BLaER1 treated with 17β-estradiol and CSF1 and Interleukin-3, amounts not matched to agents 10 nM and 100 nM (cell line): ENCODE results near the gene PPP4R2.

Source experiments
- H3K27ac ChIP-seq, 11 experiments: shearing (Covaris generic); formaldehyde crosslinking; 2 replicates each; pipeline ENCODE4 v1.8.1; 2022
- H3K27me3 ChIP-seq, 11 experiments: shearing (Covaris generic); formaldehyde crosslinking; 2 replicates each; pipeline ENCODE4 v1.8.1; 2022
- H3K36me3 ChIP-seq, 11 experiments: shearing (Covaris generic); formaldehyde crosslinking; 2 replicates each; pipeline ENCODE4 v1.8.1; 2022
- H3K4me1 ChIP-seq, 10 experiments: shearing (Covaris generic); formaldehyde crosslinking; 2 replicates each; pipeline ENCODE4 v1.8.1; 2022
- H3K4me2 ChIP-seq, 11 experiments: shearing (Covaris generic); formaldehyde crosslinking; 2 replicates each; pipeline ENCODE4 v1.8.1; 2022
- H3K4me3 ChIP-seq, 10 experiments: shearing (Covaris generic); formaldehyde crosslinking; 2 replicates each; pipeline ENCODE4 v1.8.1; 2022
- H3K9ac ChIP-seq, 11 experiments: shearing (Covaris generic); formaldehyde crosslinking; 2 replicates each; pipeline ENCODE4 v1.8.1; 2022
- H3K9me3 ChIP-seq, 11 experiments: shearing (Covaris generic); formaldehyde crosslinking; replicated peaks in 1 of 11; 2 replicates each; pipeline ENCODE4 v1.8.1; 2022
- H4K20me1 ChIP-seq, 11 experiments: shearing (Covaris generic); formaldehyde crosslinking; 2 replicates each; pipeline ENCODE4 v1.8.1; 2022
- Cebpa-rat ChIP-seq, 11 experiments: shearing (Covaris generic); IDR thresholded peaks; 2 replicates each; pipeline ENCODE4 v1.8.1; 2022

The PPP4R2 gene

GRCh38 chr3:73026111-73026759 lies 29.6 kb downstream of the PPP4R2 start:
- no peak for TF ChIP-seq Cebpa-rat (IDR thresholded peaks at IDR 0.05)
- no peaks in the 10 kb centered on the region for H3K27me3 ChIP-seq
- peaks cover 92 to 100% (median 98%) of the 10 kb centered on the region in 11 experiments; a peak in 20 of 22 replicates for H4K20me1 ChIP-seq
- no peak overlapping the region for H3K27ac ChIP-seq
- H3K4me2 ChIP-seq, result no peak overlapping the region
- H3K9me3 ChIP-seq, result peaks cover 0 to 22% (median 8%) of the 10 kb centered on the region in 11 experiments; a peak in 8 of 22 replicates
- peaks cover 22 to 89% (median 64%) of the 10 kb centered on the region in 11 experiments for H3K36me3 ChIP-seq
- no peak overlapping the region for H3K9ac ChIP-seq
- peaks cover 0 to 26% (median 0%) of the 10 kb centered on the region in 10 experiments; a peak in 3 of 20 replicates for H3K4me1 ChIP-seq
- H3K4me3 ChIP-seq, result no peak overlapping the region

- Histone ChIP-seq H3K27me3 (no peaks in the 10 kb centered on the region), H3K4me2 (no peak overlapping the region), H3K27ac (no peak overlapping the region), H3K4me1 (peaks cover 0 to 31% (median 0%) of the 10 kb centered on the region in 10 experiments; a peak in 3 of 20 replicates), H4K20me1 (peaks cover 92 to 100% (median 98%) of the 10 kb centered on the region in 11 experiments; a peak in 20 of 22 replicates), H3K36me3 (peaks cover 22 to 89% (median 62%) of the 10 kb centered on the region in 11 experiments), H3K4me3 (no peak overlapping the region), H3K9me3 (peaks cover 0 to 22% (median 8%) of the 10 kb centered on the region in 11 experiments; a peak in 8 of 22 replicates), H3K9ac (no peak overlapping the region)
- no peak for TF ChIP-seq Cebpa-rat (IDR thresholded peaks at IDR 0.05)
These were observed 30.1 kb downstream of the PPP4R2 start for GRCh38 chr3:73026760-73027113.

GRCh38 chr3:73028803-73029202 lies 32.2 kb downstream of the PPP4R2 start:
- no peaks in the 10 kb centered on the region for H3K27me3 ChIP-seq
- peaks cover 93 to 100% (median 98%) of the 10 kb centered on the region in 11 experiments; a peak in 20 of 22 replicates for H4K20me1 ChIP-seq
- H3K4me3 ChIP-seq, result no peak overlapping the region
- H3K9me3 ChIP-seq, result peaks cover 0 to 22% (median 8%) of the 10 kb centered on the region in 11 experiments; a peak in 8 of 22 replicates
- TF ChIP-seq Cebpa-rat (IDR thresholded peaks at IDR 0.05), result no peak
- peaks cover 17 to 92% (median 62%) of the 10 kb centered on the region in 11 experiments for H3K36me3 ChIP-seq
- peaks cover 0 to 37% (median 0%) of the 10 kb centered on the region in 10 experiments; a peak in 5 of 20 replicates for H3K4me1 ChIP-seq
- H3K9ac ChIP-seq, result no peak overlapping the region
- H3K27ac ChIP-seq, result no peak overlapping the region
- no peak overlapping the region for H3K4me2 ChIP-seq

- H3K9me3 ChIP-seq, result peaks cover 0 to 22% (median 8%) of the 10 kb centered on the region in 11 experiments; a peak in 8 of 22 replicates
- peaks cover 17 to 96% (median 66%) of the 10 kb centered on the region in 11 experiments for H3K36me3 ChIP-seq
- H3K27ac ChIP-seq, result no peak overlapping the region
- no peak overlapping the region for H3K4me2 ChIP-seq
- H3K9ac ChIP-seq, result no peak overlapping the region
- H4K20me1 ChIP-seq, result peaks cover 98 to 100% (median 100%) of the 10 kb centered on the region in 11 experiments; a peak in 20 of 22 replicates
- no peak for TF ChIP-seq Cebpa-rat (IDR thresholded peaks at IDR 0.05)
- no peaks in the 10 kb centered on the region for H3K27me3 ChIP-seq
- H3K4me3 ChIP-seq, result no peak overlapping the region
- H3K4me1 ChIP-seq, result peaks cover 0 to 39% (median 0%) of the 10 kb centered on the region in 10 experiments; a peak in 6 of 20 replicates
These were observed 32.7 kb downstream of the PPP4R2 start for GRCh38 chr3:73029321-73029796.

- no peak overlapping the region for H3K4me3 ChIP-seq
- no peaks in the 10 kb centered on the region for H3K27me3 ChIP-seq
- no peak overlapping the region for H3K27ac ChIP-seq
- peaks cover 98 to 100% (median 100%) of the 10 kb centered on the region in 11 experiments; a peak in 20 of 22 replicates for H4K20me1 ChIP-seq
- no peak for TF ChIP-seq Cebpa-rat (IDR thresholded peaks at IDR 0.05)
- H3K36me3 ChIP-seq, result peaks cover 17 to 91% (median 69%) of the 10 kb centered on the region in 11 experiments
- peaks cover 0 to 39% (median under 1%) of the 10 kb centered on the region in 10 experiments; a peak in 7 of 20 replicates for H3K4me1 ChIP-seq
- H3K9me3 ChIP-seq, result peaks cover 0 to 22% (median 8%) of the 10 kb centered on the region in 11 experiments; a peak in 8 of 22 replicates
- no peak overlapping the region for H3K9ac ChIP-seq
- H3K4me2 ChIP-seq, result no peak overlapping the region
These were observed 33.5 kb downstream of the PPP4R2 start for GRCh38 chr3:73030073-73030597.

GRCh38 chr3:73031573-73032103 lies 35.0 kb downstream of the PPP4R2 start:
- Histone ChIP-seq H3K4me2 (no peak overlapping the region), H4K20me1 (peaks cover 97 to 100% (median 100%) of the 10 kb centered on the region in 11 experiments; a peak in 20 of 22 replicates), H3K27me3 (no peaks in the 10 kb centered on the region), H3K9ac (no peak overlapping the region), H3K27ac (no peak overlapping the region), H3K36me3 (peaks cover 17 to 85% (median 72%) of the 10 kb centered on the region in 11 experiments), H3K4me3 (no peak overlapping the region), H3K4me1 (peaks cover 0 to 43% (median 2%) of the 10 kb centered on the region in 10 experiments; a peak in 7 of 20 replicates), H3K9me3 (peaks cover 0 to 21% (median 8%) of the 10 kb centered on the region in 11 experiments; a peak in 8 of 22 replicates)
- TF ChIP-seq Cebpa-rat (IDR thresholded peaks at IDR 0.05), result no peak

GRCh38 chr3:73036694-73037591 lies 40.3 kb downstream of the PPP4R2 start:
- Histone ChIP-seq H3K4me2 (peak overlapping the region in 1 of 11 experiments; percentile 8; a peak in 1 of 22 replicates), H3K9me3 (no peaks in the 10 kb centered on the region), H3K36me3 (peaks cover 0 to 60% (median 40%) of the 10 kb centered on the region in 11 experiments; a peak in 17 of 22 replicates), H3K4me1 (peaks cover 0 to 54% (median 9%) of the 10 kb centered on the region in 10 experiments; a peak in 8 of 20 replicates), H3K4me3 (no peak overlapping the region), H4K20me1 (peaks cover 94 to 100% (median 100%) of the 10 kb centered on the region in 11 experiments; a peak in 20 of 22 replicates), H3K27ac (no peak overlapping the region), H3K9ac (no peak overlapping the region), H3K27me3 (no peaks in the 10 kb centered on the region)
- TF ChIP-seq Cebpa-rat (IDR thresholded peaks at IDR 0.05), result no peak

- no peak overlapping the region for H3K4me2 ChIP-seq
- H3K27me3 ChIP-seq, result no peaks in the 10 kb centered on the region
- H3K27ac ChIP-seq, result no peak overlapping the region
- no peak for TF ChIP-seq Cebpa-rat (IDR thresholded peaks at IDR 0.05)
- no peaks in the 10 kb centered on the region for H3K9me3 ChIP-seq
- no peak overlapping the region for H3K9ac ChIP-seq
- no peak overlapping the region for H3K4me3 ChIP-seq
- H3K4me1 ChIP-seq, result peaks cover 0 to 35% (median 10%) of the 10 kb centered on the region in 10 experiments; a peak in 12 of 20 replicates
- peaks cover 97 to 100% (median 100%) of the 10 kb centered on the region in 11 experiments; a peak in 20 of 22 replicates for H4K20me1 ChIP-seq
- peaks cover 0 to 57% (median 25%) of the 10 kb centered on the region in 11 experiments; a peak in 15 of 22 replicates for H3K36me3 ChIP-seq
These were observed 44.9 kb downstream of the PPP4R2 start for GRCh38 chr3:73041537-73041936.
